Dermis microvascular lymphatic vessel endothelial cell (primary cell): ENCODE measurements around the gene PLA2G7. TPM values are rescaled to one million over a fixed set of nuclear protein-coding genes. Genes with fewer than 3 reads are reported as not detected.
"Not testable (repeated sequence)": the region's sequence is repeated elsewhere in the genome, so short reads cannot be mapped to it uniquely, and the experiment has no call there.

Source experiments
- DNase-seq, 2 donors: peaks; one replicate each; pipeline versions ENCODE4 v3.0.0 to v3.0.0-alpha.2; 2010; ENCODE audit warnings: low read depth in 2 of 2
- total RNA-seq: library from RNA; depleted of rRNA; stranded (reverse); fragments of >200 nt; gene quantifications from 2 replicates; pipeline ENCODE4 v1.2.1, GENCODE V29; 2014

Gene PLA2G7
- under 0.01 TPM in 1 of 2 replicates, not detected in the other for total RNA-seq

GRCh38 chr6:46734867-46735719 lies at the start of gene PLA2G7:
Gene PLA2G7 (minus strand): TSS chr6:46735375. CDS start chr6:46722891, 12,484 bp downstream.
- peak in 1 of 2 donors; percentile 4 for DNase-seq

GRCh38 chr6:46784535-46784934 lies 49.4 kb upstream of the PLA2G7 start:
- DNase-seq = no peak

- peak; percentile 20 to 66 for DNase-seq
Measured at GRCh38 chr6:46781478-46782378, 46.6 kb upstream of the PLA2G7 start.

GRCh38 chr6:46777476-46778346 lies 42.5 kb upstream of the PLA2G7 start:
- DNase-seq = no peak

- no peak for DNase-seq
Measured at GRCh38 chr6:46776070-46776712, 41.0 kb upstream of the PLA2G7 start.

GRCh38 chr6:46774736-46775135 lies 39.6 kb upstream of the PLA2G7 start:
- DNase-seq = not testable (repeated sequence)

- DNase-seq = no peak
Measured at GRCh38 chr6:46773201-46773855, 38.2 kb upstream of the PLA2G7 start.

- DNase-seq = no peak
Measured at GRCh38 chr6:46772762-46773161, 37.6 kb upstream of the PLA2G7 start.

- no peak for DNase-seq
Measured at GRCh38 chr6:46772016-46772415, 36.8 kb upstream of the PLA2G7 start.

- DNase-seq = no peak
Measured at GRCh38 chr6:46764961-46765360, 29.8 kb upstream of the PLA2G7 start.

GRCh38 chr6:46764280-46764679 lies 29.1 kb upstream of the PLA2G7 start:
- not testable (repeated sequence) for DNase-seq

- DNase-seq = no peak
Measured at GRCh38 chr6:46763466-46763865, 28.3 kb upstream of the PLA2G7 start.

- no peak for DNase-seq
Measured at GRCh38 chr6:46760925-46761324, 25.8 kb upstream of the PLA2G7 start.

- no peak for DNase-seq
Measured at GRCh38 chr6:46758960-46759753, 24.0 kb upstream of the PLA2G7 start.

- DNase-seq = no peak
Measured at GRCh38 chr6:46757214-46757596, 22.0 kb upstream of the PLA2G7 start.

- no peak for DNase-seq
Measured at GRCh38 chr6:46756469-46757213, 21.5 kb upstream of the PLA2G7 start.

- no peak for DNase-seq
Measured at GRCh38 chr6:46755865-46756264, 20.7 kb upstream of the PLA2G7 start.

- DNase-seq = no peak
Measured at GRCh38 chr6:46751658-46752057, 16.5 kb upstream of the PLA2G7 start.

GRCh38 chr6:46749731-46750130 lies 14.6 kb upstream of the PLA2G7 start:
- DNase-seq = no peak
